Measurements from ENCODE around the gene NOTCH1.

- TF ChIP-seq CTCF (IDR thresholded peaks at IDR 0.05): peak in 1 of 3 experiments; percentile 16
- TF ChIP-seq POLR2AphosphoS5 (IDR thresholded peaks at IDR 0.05): no peak
These were observed 220 bp downstream of the NOTCH1 start for GRCh38 chr9:136545692-136545964.
